Smooth muscle cell (in vitro differentiated cells): ENCODE results near the gene MEG3. TPM values are rescaled to one million over a fixed set of nuclear protein-coding genes. Genes with fewer than 3 reads are reported as not detected.

Source experiments
- DNase-seq: peaks from one replicate; lab custom pipeline; 2025; ENCODE audit not compliant: unreplicated experiment; lab: John Stamatoyannopoulos, UW
- H2AFZ ChIP-seq: fragments of 200-600 bp; sonication (generic); 2 replicates; pipeline ENCODE4 v1.6.0; 2016; ENCODE audit warnings: antibody characterized with exemption, low read depth, mild to moderate bottlenecking
- H3F3A ChIP-seq: fragments of 200-600 bp; sonication (generic); 2 replicates; pipeline ENCODE4 v1.6.0; 2017; ENCODE audit warnings: antibody characterized with exemption, low read depth
- H3K27ac ChIP-seq: fragments of 200-600 bp; sonication (generic); 2 replicates; pipeline ENCODE4 v1.5.1; 2016; ENCODE audit warnings: low read depth, mild to moderate bottlenecking
- H3K27me3 ChIP-seq: fragments of 200-600 bp; sonication (generic); 2 replicates; pipeline ENCODE4 v1.6.1; 2016; ENCODE audit warnings: low read depth, mild to moderate bottlenecking
- H3K36me3 ChIP-seq: fragments of 200-600 bp; sonication (generic); 2 replicates; pipeline ENCODE4 v1.5.1; 2016; ENCODE audit warnings: low read depth
- H3K4me1 ChIP-seq: fragments of 200-600 bp; sonication (generic); 2 replicates; pipeline ENCODE4 v1.5.1; 2016; ENCODE audit warnings: low read depth
- H3K4me2 ChIP-seq: fragments of 200-600 bp; sonication (generic); 2 replicates; pipeline ENCODE4 v1.6.0; 2016; ENCODE audit warnings: mild to moderate bottlenecking
- H3K4me3 ChIP-seq: fragments of 200-600 bp; sonication (generic); 2 replicates; pipeline ENCODE4 v1.5.1; 2016; ENCODE audit warnings: mild to moderate bottlenecking
- H3K79me2 ChIP-seq: fragments of 200-600 bp; sonication (generic); 2 replicates; pipeline ENCODE4 v1.6.0; 2016; ENCODE audit warnings: low read depth, mild to moderate bottlenecking
- H3K9ac ChIP-seq: fragments of 200-600 bp; sonication (generic); 2 replicates; pipeline ENCODE4 v1.6.0; 2016; ENCODE audit warnings: low read depth
- H3K9me3 ChIP-seq: fragments of 200-600 bp; sonication (generic); replicated peaks from 2 replicates; pipeline ENCODE4 v1.5.1; 2016; ENCODE audit warnings: low read depth
- H4K20me1 ChIP-seq: fragments of 200-600 bp; sonication (generic); 2 replicates; pipeline ENCODE4 v1.6.0; 2016; ENCODE audit warnings: low read depth
- WGBS: methylation state at CpG from one replicate; pipeline ENCODE4 v1.1.7; 2016; ENCODE audit warnings: low lambda C conversion rate; 5-methylcytosine and 5-hydroxymethylcytosine counted together
- polyA plus RNA-seq: library from polyadenylated mRNA; unstranded; fragments of >200 nt; fragmentation: Nextera tagmentation; extraction: Ambion mirVana; gene quantifications from 2 replicates; pipeline ENCODE4 v1.2.1, GENCODE V29; 2016
- total RNA-seq: library from RNA; depleted of rRNA; stranded (reverse); fragments of >200 nt; gene quantifications from 2 replicates; pipeline ENCODE4 v1.2.3, GENCODE V29; 2014
- TF ChIP-seq, protein P1 (sequence below): fragments of 200-600 bp; sonication (generic); IDR thresholded peaks from 2 replicates; pipeline ENCODE4 v1.5.1; 2017; ENCODE audit warnings: borderline replicate concordance, mild to moderate bottlenecking, antibody characterized with exemption; ENCODE audit not compliant: insufficient read depth, poor library complexity, severe bottlenecking

Gene MEG3
- total and polyA plus RNA-seq, 2 experiments from 2014 or later: not detected

DNA sequence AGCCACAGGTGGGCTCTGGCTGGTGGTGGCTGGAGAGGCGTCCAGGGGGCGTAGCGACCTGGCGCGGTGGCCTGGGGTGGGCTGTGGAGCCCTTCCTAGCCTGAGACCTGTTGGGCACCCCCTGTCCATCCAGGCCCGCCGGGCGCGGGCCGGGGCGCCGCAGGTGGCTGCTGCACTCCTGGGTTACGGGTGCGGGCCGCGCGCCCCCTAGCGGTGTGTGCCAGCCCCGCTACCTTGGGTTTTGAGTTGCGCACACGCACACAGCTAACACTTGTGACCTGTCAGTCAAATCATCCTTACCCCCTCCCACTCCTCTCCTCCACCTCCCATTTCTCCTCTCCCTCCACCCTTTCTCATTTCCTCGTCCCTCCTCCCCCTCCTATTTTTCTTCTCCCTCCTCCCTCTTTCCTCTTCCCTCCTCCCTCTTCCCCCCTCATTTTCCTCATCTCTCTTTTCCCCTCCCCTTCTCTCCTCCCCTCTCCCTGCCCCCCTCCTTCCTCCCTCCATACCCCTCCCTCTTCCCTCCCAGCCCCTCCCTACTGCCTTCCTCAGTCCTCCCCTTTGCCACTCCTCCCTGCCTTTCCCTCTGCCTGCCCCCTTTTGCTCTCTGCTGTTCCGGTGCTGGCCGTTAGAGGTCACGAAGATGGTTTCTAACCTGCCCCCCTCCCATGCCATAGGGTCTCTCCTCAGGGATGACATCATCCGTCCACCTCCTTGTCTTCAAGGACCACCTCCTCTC is 2.3 kb downstream of the MEG3 start:
- H4K20me1 ChIP-seq: no peaks in the 10 kb centered on the region
- no peak overlapping the region for H3K9ac ChIP-seq
- DNase-seq: no peak
- no peak overlapping the region for H3K4me3 ChIP-seq
- peaks cover 11% of the 10 kb centered on the region for H3F3A ChIP-seq
- no peaks in the 10 kb centered on the region for H3K79me2 ChIP-seq
- H2AFZ ChIP-seq: no peak overlapping the region
- peaks cover 40% of the 10 kb centered on the region for H3K4me1 ChIP-seq
- H3K27me3 ChIP-seq: no peaks in the 10 kb centered on the region
- 98% methylated on average over 20 of the region's 26 CpGs for WGBS
- no peaks in the 10 kb centered on the region for H3K9me3 ChIP-seq
- no peak overlapping the region for H3K4me2 ChIP-seq
- TF ChIP-seq, protein P1, sequence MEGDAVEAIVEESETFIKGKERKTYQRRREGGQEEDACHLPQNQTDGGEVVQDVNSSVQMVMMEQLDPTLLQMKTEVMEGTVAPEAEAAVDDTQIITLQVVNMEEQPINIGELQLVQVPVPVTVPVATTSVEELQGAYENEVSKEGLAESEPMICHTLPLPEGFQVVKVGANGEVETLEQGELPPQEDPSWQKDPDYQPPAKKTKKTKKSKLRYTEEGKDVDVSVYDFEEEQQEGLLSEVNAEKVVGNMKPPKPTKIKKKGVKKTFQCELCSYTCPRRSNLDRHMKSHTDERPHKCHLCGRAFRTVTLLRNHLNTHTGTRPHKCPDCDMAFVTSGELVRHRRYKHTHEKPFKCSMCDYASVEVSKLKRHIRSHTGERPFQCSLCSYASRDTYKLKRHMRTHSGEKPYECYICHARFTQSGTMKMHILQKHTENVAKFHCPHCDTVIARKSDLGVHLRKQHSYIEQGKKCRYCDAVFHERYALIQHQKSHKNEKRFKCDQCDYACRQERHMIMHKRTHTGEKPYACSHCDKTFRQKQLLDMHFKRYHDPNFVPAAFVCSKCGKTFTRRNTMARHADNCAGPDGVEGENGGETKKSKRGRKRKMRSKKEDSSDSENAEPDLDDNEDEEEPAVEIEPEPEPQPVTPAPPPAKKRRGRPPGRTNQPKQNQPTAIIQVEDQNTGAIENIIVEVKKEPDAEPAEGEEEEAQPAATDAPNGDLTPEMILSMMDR: no peak
- no peak overlapping the region for H3K27ac ChIP-seq
- no peaks in the 10 kb centered on the region for H3K36me3 ChIP-seq

GRCh38 chr14:100830681-100831080 is 4.8 kb downstream of the MEG3 start:
- whole genome bisulfite sequencing: 49% methylated on average over 8 of the region's 8 CpGs
- TF ChIP-seq, protein P1: no peak
- H4K20me1 ChIP-seq: no peaks in the 10 kb centered on the region
- no peaks in the 10 kb centered on the region for H3K9me3 ChIP-seq
- H3K9ac ChIP-seq: no peak overlapping the region
- H3K4me2 ChIP-seq: no peak overlapping the region
- H3F3A ChIP-seq: peaks cover 5% of the 10 kb centered on the region
- no peaks in the 10 kb centered on the region for H3K27me3 ChIP-seq
- no peak overlapping the region for H3K27ac ChIP-seq
- peak overlapping the region; percentile 17 for H2AFZ ChIP-seq
- H3K4me3 ChIP-seq: no peak overlapping the region
- H3K79me2 ChIP-seq: no peaks in the 10 kb centered on the region
- no peaks in the 10 kb centered on the region for H3K36me3 ChIP-seq
- DNase-seq: no peak
- H3K4me1 ChIP-seq: peaks cover 35% of the 10 kb centered on the region

- peaks cover 35% of the 10 kb centered on the region for H3K4me1 ChIP-seq
- H3K9me3 ChIP-seq: no peaks in the 10 kb centered on the region
- H3K27me3 ChIP-seq: no peaks in the 10 kb centered on the region
- no peak overlapping the region for H3K4me2 ChIP-seq
- 64% methylated on average over 21 of the region's 21 CpGs for WGBS
- no peak overlapping the region for H3K9ac ChIP-seq
- no peak overlapping the region for H3K4me3 ChIP-seq
- H2AFZ ChIP-seq: peak overlapping the region; percentile 68
- TF ChIP-seq, protein P1: no peak
- peaks cover 5% of the 10 kb centered on the region for H3F3A ChIP-seq
- no peak for DNase-seq
- no peak overlapping the region for H3K27ac ChIP-seq
- no peaks in the 10 kb centered on the region for H4K20me1 ChIP-seq
- H3K36me3 ChIP-seq: no peaks in the 10 kb centered on the region
- H3K79me2 ChIP-seq: no peaks in the 10 kb centered on the region
Observed at GRCh38 chr14:100832311-100832960, 6.5 kb downstream of the MEG3 start.
